Body of pancreas (tissue), 4 donors: ENCODE measurements around the gene ANTXR1.

ENCODE experiments used
- CTCF ChIP-seq, 7 experiments: fragments of 450-650 bp in 4 of 7; fragments of 200-600 bp in 3 of 7; sonication (generic) in 3 of 7; IDR thresholded peaks; one replicate each; pipeline ENCODE4 v1.5.1; 2016 to 2019; ENCODE audit warnings: antibody characterized with exemption in 7 of 7
- POLR2A ChIP-seq, 3 donors: fragments of 450-650 bp; IDR thresholded peaks; one replicate each; pipeline ENCODE4 v1.6.1; 2016; ENCODE audit warnings: antibody characterized with exemption in 3 of 3, mild to moderate bottlenecking in 2 of 3

- TF ChIP-seq CTCF (IDR thresholded peaks at IDR 0.05) (no peak), POLR2A (IDR thresholded peaks at IDR 0.05) (no peak)
These were observed 68.8 kb downstream of the ANTXR1 start for GRCh38 chr2:69081757-69082156.
